ENCODE results near the gene ARL15.

DNA sequence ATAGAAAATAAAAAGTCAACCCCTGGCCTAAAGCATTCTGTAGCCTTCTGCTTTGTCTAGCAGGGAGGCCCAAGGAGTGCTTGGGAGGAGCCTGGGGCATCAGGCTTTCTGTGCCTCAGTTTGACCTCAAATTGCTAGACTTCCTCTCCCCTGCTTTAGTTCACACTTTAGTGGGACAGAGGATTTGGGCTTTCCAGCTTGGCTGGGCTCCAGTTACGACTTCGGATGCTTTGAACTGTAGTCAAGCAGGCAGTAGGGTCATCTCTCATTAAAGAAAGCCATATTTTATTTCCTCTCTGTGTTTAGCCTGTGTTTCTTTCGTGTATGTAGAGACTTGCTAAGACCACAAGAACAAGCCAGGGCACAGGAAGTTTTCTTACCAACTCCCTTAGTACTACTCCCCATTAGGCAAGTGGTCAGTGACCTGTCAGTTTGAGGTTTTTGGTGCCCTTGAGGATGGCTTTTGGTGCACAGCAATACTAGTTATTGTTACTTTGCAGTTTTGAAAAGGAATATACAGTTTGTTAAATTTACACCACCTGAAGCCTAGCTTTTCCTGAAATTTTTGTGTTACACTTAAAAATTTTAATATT lies 415.2 kb downstream of the ARL15 start:
- TF ChIP-seq GATA3 (IDR thresholded peaks at IDR 0.05; ENCODE audit: low read depth, low read length) (no peak), GATA2 (IDR thresholded peaks at IDR 0.05; ENCODE audit: low read depth, low read length) (no peak)

All from SH-SY5Y (cell line).